NCI-H1105 (cell line): Measurements from ENCODE around the gene CALM3.

Source experiments
- DNase-seq: peaks from one replicate; lab custom pipeline; 2025; lab: John Stamatoyannopoulos, UW

CALM3 gene

GRCh38 chr19:46599716-46600373 is 1.3 kb upstream of the CALM3 start:
- DNase-seq, result no peak

- DNase-seq, result peak; percentile 99
Observed at GRCh38 chr19:46600384-46601317, 479 bp upstream of the CALM3 start.

GRCh38 chr19:46602392-46603194 is 1.5 kb downstream of the CALM3 start:
- no peak for DNase-seq

- DNase-seq, result no peak
Observed at GRCh38 chr19:46603195-46603637, 2.1 kb downstream of the CALM3 start.

GRCh38 chr19:46603752-46604231 is 2.7 kb downstream of the CALM3 start:
- DNase-seq, result no peak

- DNase-seq, result no peak
Observed at GRCh38 chr19:46604781-46605355, 3.7 kb downstream of the CALM3 start.

GRCh38 chr19:46605356-46605821 is 4.3 kb downstream of the CALM3 start:
- no peak for DNase-seq

- DNase-seq, result no peak
Observed at GRCh38 chr19:46606019-46606418, 4.9 kb downstream of the CALM3 start.

- DNase-seq, result no peak
Observed at GRCh38 chr19:46606681-46607447, 5.7 kb downstream of the CALM3 start.

- no peak for DNase-seq
Observed at GRCh38 chr19:46607448-46607841, 6.3 kb downstream of the CALM3 start.

- DNase-seq, result no peak
Observed at GRCh38 chr19:46608178-46608577, 7.0 kb downstream of the CALM3 start.

GRCh38 chr19:46608581-46609345 is 7.6 kb downstream of the CALM3 start:
- no peak for DNase-seq

GRCh38 chr19:46609511-46610412 is 8.6 kb downstream of the CALM3 start:
- DNase-seq, result no peak

- DNase-seq, result no peak
Observed at GRCh38 chr19:46610413-46610775, 9.3 kb downstream of the CALM3 start.

GRCh38 chr19:46610851-46611770 is 10.0 kb downstream of the CALM3 start:
- DNase-seq, result no peak

- no peak for DNase-seq
Observed at GRCh38 chr19:46611776-46612175, 10.6 kb downstream of the CALM3 start.

GRCh38 chr19:46613525-46613924 is 12.4 kb downstream of the CALM3 start:
- no peak for DNase-seq

GRCh38 chr19:46614114-46614722 is 13.1 kb downstream of the CALM3 start:
- peak; percentile 70 for DNase-seq
